Panc1 (cell line): ENCODE data around the gene CCT7.

ENCODE experiments used
- POLR2AphosphoS5 ChIP-seq: IDR thresholded peaks from 2 replicates; pipeline ENCODE4 v1.6.1; 2012; ENCODE audit warnings: mild to moderate bottlenecking, low read depth, low read length, moderate library complexity
- SIN3A ChIP-seq: IDR thresholded peaks from 2 replicates; pipeline ENCODE4 v1.6.1; 2012; ENCODE audit warnings: low read depth, mild to moderate bottlenecking, low read length, moderate library complexity, borderline replicate concordance; ENCODE audit not compliant: insufficient read depth
- TCF7L2 ChIP-seq: IDR thresholded peaks from 2 replicates; pipeline ENCODE4 v1.6.1; 2011; ENCODE audit warnings: mild to moderate bottlenecking, low read depth, low read length, inconsistent platforms
- TF ChIP-seq, protein P1 (sequence below): fragments of 450-650 bp; IDR thresholded peaks from 2 replicates; pipeline ENCODE4 v1.5.1; 2017; ENCODE audit warnings: mild to moderate bottlenecking
- TF ChIP-seq, protein P2 (sequence below), 2 experiments: IDR thresholded peaks; 2 replicates each; pipeline ENCODE4 v1.6.1; 2011 to 2012; ENCODE audit warnings: low read depth in 2 of 2, control low read depth in 1 of 2, low read length in 1 of 2, mild to moderate bottlenecking in 1 of 2, moderate library complexity in 1 of 2; ENCODE audit not compliant: insufficient read depth in 1 of 2

DNA sequence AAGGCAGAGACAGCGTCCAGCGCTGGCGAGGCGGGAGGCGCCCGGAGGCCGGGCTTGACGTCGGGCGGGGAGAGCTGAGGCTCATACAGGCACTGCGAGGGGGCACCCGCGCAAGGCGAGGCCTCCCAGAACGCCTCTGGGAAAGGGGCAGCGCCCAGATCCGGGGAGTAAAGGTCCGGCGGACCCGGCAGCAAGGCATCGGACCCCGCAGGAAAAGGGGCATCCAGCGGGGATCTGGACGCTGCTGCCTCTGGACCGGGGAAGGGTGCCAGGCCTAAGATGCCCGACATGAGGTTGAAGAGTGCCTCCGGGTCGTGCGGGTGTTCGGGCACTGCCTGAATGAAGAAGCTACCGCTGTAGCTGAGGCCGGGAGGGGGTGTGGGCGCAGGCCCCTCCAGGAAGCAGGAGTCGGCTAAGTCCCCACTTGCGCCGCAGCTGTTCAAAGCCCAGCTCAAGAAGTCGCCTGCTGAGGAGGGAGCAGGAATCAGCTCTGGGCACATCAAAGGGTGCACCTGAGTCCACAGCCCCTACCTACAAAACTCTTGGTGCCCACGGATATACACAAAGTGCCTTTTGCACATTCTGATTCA lies 58.3 kb downstream of the CCT7 start:
- TF ChIP-seq, protein P1, sequence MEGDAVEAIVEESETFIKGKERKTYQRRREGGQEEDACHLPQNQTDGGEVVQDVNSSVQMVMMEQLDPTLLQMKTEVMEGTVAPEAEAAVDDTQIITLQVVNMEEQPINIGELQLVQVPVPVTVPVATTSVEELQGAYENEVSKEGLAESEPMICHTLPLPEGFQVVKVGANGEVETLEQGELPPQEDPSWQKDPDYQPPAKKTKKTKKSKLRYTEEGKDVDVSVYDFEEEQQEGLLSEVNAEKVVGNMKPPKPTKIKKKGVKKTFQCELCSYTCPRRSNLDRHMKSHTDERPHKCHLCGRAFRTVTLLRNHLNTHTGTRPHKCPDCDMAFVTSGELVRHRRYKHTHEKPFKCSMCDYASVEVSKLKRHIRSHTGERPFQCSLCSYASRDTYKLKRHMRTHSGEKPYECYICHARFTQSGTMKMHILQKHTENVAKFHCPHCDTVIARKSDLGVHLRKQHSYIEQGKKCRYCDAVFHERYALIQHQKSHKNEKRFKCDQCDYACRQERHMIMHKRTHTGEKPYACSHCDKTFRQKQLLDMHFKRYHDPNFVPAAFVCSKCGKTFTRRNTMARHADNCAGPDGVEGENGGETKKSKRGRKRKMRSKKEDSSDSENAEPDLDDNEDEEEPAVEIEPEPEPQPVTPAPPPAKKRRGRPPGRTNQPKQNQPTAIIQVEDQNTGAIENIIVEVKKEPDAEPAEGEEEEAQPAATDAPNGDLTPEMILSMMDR, result no peak
- TF ChIP-seq SIN3A (no peak), POLR2AphosphoS5 (no peak), TCF7L2 (no peak)
- TF ChIP-seq, protein P2, sequence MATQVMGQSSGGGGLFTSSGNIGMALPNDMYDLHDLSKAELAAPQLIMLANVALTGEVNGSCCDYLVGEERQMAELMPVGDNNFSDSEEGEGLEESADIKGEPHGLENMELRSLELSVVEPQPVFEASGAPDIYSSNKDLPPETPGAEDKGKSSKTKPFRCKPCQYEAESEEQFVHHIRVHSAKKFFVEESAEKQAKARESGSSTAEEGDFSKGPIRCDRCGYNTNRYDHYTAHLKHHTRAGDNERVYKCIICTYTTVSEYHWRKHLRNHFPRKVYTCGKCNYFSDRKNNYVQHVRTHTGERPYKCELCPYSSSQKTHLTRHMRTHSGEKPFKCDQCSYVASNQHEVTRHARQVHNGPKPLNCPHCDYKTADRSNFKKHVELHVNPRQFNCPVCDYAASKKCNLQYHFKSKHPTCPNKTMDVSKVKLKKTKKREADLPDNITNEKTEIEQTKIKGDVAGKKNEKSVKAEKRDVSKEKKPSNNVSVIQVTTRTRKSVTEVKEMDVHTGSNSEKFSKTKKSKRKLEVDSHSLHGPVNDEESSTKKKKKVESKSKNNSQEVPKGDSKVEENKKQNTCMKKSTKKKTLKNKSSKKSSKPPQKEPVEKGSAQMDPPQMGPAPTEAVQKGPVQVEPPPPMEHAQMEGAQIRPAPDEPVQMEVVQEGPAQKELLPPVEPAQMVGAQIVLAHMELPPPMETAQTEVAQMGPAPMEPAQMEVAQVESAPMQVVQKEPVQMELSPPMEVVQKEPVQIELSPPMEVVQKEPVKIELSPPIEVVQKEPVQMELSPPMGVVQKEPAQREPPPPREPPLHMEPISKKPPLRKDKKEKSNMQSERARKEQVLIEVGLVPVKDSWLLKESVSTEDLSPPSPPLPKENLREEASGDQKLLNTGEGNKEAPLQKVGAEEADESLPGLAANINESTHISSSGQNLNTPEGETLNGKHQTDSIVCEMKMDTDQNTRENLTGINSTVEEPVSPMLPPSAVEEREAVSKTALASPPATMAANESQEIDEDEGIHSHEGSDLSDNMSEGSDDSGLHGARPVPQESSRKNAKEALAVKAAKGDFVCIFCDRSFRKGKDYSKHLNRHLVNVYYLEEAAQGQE (IDR thresholded peaks at IDR 0.05; ENCODE audit: insufficient read depth in 1 of 2, low read depth in 2 of 2, low read length in 1 of 2), result 0 out of 4 replicates have a peak, but pooled peaks of 1 of the 2 experiments have one; percentile 26
